Activated CD4-positive, CD25-positive, alpha-beta regulatory T cell treated with anti-CD3 and anti-CD28 coated beads, Interleukin-2, amount 50 U/mL, for 72 hours (primary cell): ENCODE results near the gene LRRC43.

Source experiments
- DNase-seq: peaks from one replicate; pipeline ENCODE4 v3.0.0; 2021

Gene LRRC43

GRCh38 chr12:122182887-122183587, at the start of gene LRRC43:
LRRC43 (plus strand) TSS chr12:122183123; CDS start chr12:122183145, 22 bp downstream.
- no peak for DNase-seq

GRCh38 chr12:122133192-122133950, 49.6 kb upstream of the LRRC43 start:
- DNase-seq, result no peak

GRCh38 chr12:122135437-122136031, 47.4 kb upstream of the LRRC43 start:
- DNase-seq, result no peak

- DNase-seq, result no peak
Measured at GRCh38 chr12:122137229-122137628, 45.7 kb upstream of the LRRC43 start.

- no peak for DNase-seq
Measured at GRCh38 chr12:122137681-122138080, 45.2 kb upstream of the LRRC43 start.

- DNase-seq, result no peak
Measured at GRCh38 chr12:122138181-122138580, 44.7 kb upstream of the LRRC43 start.

- DNase-seq, result no peak
Measured at GRCh38 chr12:122138616-122139015, 44.3 kb upstream of the LRRC43 start.

GRCh38 chr12:122139266-122139665, 43.7 kb upstream of the LRRC43 start:
- DNase-seq, result no peak

- DNase-seq, result no peak
Measured at GRCh38 chr12:122139941-122140340, 43.0 kb upstream of the LRRC43 start.

GRCh38 chr12:122140467-122141257, 42.3 kb upstream of the LRRC43 start:
- DNase-seq, result no peak

- no peak for DNase-seq
Measured at GRCh38 chr12:122141911-122142725, 40.8 kb upstream of the LRRC43 start.

- DNase-seq, result no peak
Measured at GRCh38 chr12:122142857-122143256, 40.1 kb upstream of the LRRC43 start.

- DNase-seq, result no peak
Measured at GRCh38 chr12:122144885-122145284, 38.0 kb upstream of the LRRC43 start.

- DNase-seq, result no peak
Measured at GRCh38 chr12:122145505-122146330, 37.2 kb upstream of the LRRC43 start.

GRCh38 chr12:122147514-122148290, 35.2 kb upstream of the LRRC43 start:
- DNase-seq, result no peak

- no peak for DNase-seq
Measured at GRCh38 chr12:122148657-122149056, 34.3 kb upstream of the LRRC43 start.

GRCh38 chr12:122150127-122150681, 32.7 kb upstream of the LRRC43 start:
- DNase-seq, result no peak

GRCh38 chr12:122152754-122153153, 30.2 kb upstream of the LRRC43 start:
- no peak for DNase-seq

GRCh38 chr12:122155705-122156104, 27.2 kb upstream of the LRRC43 start:
- DNase-seq, result no peak

- no peak for DNase-seq
Measured at GRCh38 chr12:122158700-122159285, 24.1 kb upstream of the LRRC43 start.
